ENCODE measurements around the gene ALDH1L1.

GRCh38 chr3:126161309-126161708 is 19.1 kb downstream of the ALDH1L1 start:
- no peak for TF ChIP-seq CTCF (IDR thresholded peaks at IDR 0.05; ENCODE audit: low read length)
- TF ChIP-seq EZH2 (optimal IDR thresholded peaks at IDR 0.05; ENCODE audit: low read depth, low read length): no peak
